Keratinocyte (primary cell): ENCODE data around the gene AP5B1.

Experiments
- CTCF ChIP-seq, 3 experiments: IDR thresholded peaks in 1 of 3; conservative IDR thresholded peaks in 1 of 3; optimal IDR thresholded peaks in 1 of 3; 2 replicates in 2 of 3; 3 replicates in 1 of 3; pipeline versions ENCODE3 to v1.5.1; 2011; ENCODE audit warnings: low read length in 3 of 3, mild to moderate bottlenecking in 3 of 3, moderate library complexity in 2 of 3, control low read depth in 1 of 3, inconsistent platforms in 1 of 3; ENCODE audit not compliant: insufficient read depth in 2 of 3; ENCODE audit errors: extremely low read depth in 1 of 3
- EZH2 ChIP-seq: IDR thresholded peaks from one replicate; pipeline ENCODE4 v1.6.1; 2012; ENCODE audit warnings: inconsistent platforms, mild to moderate bottlenecking, low read length, moderate library complexity

DNA sequence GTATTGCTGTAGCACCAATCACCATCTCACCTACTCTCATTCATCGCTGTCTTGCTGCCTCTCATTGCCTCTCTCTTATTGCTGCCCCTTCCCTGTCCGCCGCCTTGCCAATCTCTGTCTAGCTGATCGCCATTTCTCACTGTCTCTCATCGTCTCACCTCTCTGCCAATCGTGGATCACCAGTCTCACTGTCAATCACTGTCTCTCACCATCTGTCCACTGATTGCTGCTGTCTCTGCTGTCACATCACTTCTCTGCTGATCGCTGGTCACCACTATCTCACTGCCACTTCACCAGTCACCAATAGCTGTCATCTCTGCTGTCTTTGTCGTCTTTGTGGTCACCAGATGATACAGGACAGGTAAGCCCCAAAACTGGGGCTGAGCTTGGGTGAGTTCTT, 39.6 kb downstream of the AP5B1 start:
- TF ChIP-seq EZH2 (no peak), CTCF (optimal IDR thresholded peaks at IDR 0.05 in 1 of 3, IDR thresholded peaks at IDR 0.05 in 1 of 3, conservative IDR thresholded peaks at IDR 0.05 in 1 of 3; ENCODE audit: extremely low read depth in 1 of 3, insufficient read depth in 2 of 3, low read length in 3 of 3) (no peak)
